WTC11 (cell line): Measurements from ENCODE around the gene ADAMTS2. TPM values are rescaled to one million over a fixed set of nuclear protein-coding genes. Genes with fewer than 3 reads are reported as not detected.

Experiments
- ATAC-seq: fragments of 200-7000 bp; cut with Tn5 transposase; 2 replicates; pipeline ENCODE4 v1.10.0; 2021; ENCODE audit warnings: mild to moderate bottlenecking, moderate library complexity
- CTCF ChIA-PET: fragments of 300-600 bp; sonication (Branson Sonifier 250); formaldehyde crosslinking; loops from one replicate; lab custom pipeline; 2021; ENCODE audit warnings: antibody characterized with exemption; lab: Charles Lee
- POLR2A ChIA-PET: fragments of 350-600 bp; sonication (Branson Sonifier 250); formaldehyde crosslinking; loops from one replicate; lab custom pipeline; 2021; ENCODE audit warnings: antibody characterized with exemption; lab: Charles Lee
- DNase-seq: peaks from one replicate; pipeline ENCODE4 v3.0.0; 2021; ENCODE audit warnings: low spot score
- H3K27ac Mint-ChIP-seq: 2 replicates; pipeline ENCODE4 v1.8.0; 2021; ENCODE audit warnings: mixed read lengths
- H3K27me3 Mint-ChIP-seq: 2 replicates; pipeline ENCODE4 v1.8.0; 2021; ENCODE audit warnings: low read depth, mild to moderate bottlenecking, moderate library complexity, mixed read lengths
- H3K36me3 Mint-ChIP-seq: 2 replicates; pipeline ENCODE4 v1.8.0; 2021; ENCODE audit warnings: mixed read lengths
- H3K4me1 Mint-ChIP-seq: 2 replicates; pipeline ENCODE4 v1.8.0; 2022; ENCODE audit warnings: mixed read lengths
- H3K4me3 Mint-ChIP-seq: 2 replicates; pipeline ENCODE4 v1.8.0; 2021; ENCODE audit warnings: mild to moderate bottlenecking, moderate library complexity, mixed read lengths
- H3K9me3 Mint-ChIP-seq: 2 replicates; pipeline ENCODE4 v1.8.0; 2021; ENCODE audit warnings: mixed read lengths
- ATF3 ChIP-seq: sonication (generic); formaldehyde crosslinking; conservative IDR thresholded peaks from 2 replicates; pipeline ENCODE4 v1.8.1; 2022; ENCODE audit warnings: mild to moderate bottlenecking, missing genetic modification reagents
- CBFB ChIP-seq: sonication (generic); formaldehyde crosslinking; IDR thresholded peaks from 2 replicates; pipeline ENCODE4 v1.8.1; 2022; ENCODE audit warnings: mild to moderate bottlenecking, low read depth, missing genetic modification reagents
- E2F5 ChIP-seq: sonication (generic); formaldehyde crosslinking; IDR thresholded peaks from 2 replicates; pipeline ENCODE4 v1.8.1; 2022; ENCODE audit warnings: mild to moderate bottlenecking, moderate library complexity, missing genetic modification reagents
- ERG ChIP-seq: fragments of 250-450 bp; sonication (Bioruptor Pico); IDR thresholded peaks from 2 replicates; pipeline ENCODE4 v1.8.0; 2021; ENCODE audit warnings: mild to moderate bottlenecking
- ETV6 ChIP-seq: sonication (generic); formaldehyde crosslinking; IDR thresholded peaks from 2 replicates; pipeline ENCODE4 v1.8.1; 2022; ENCODE audit warnings: mild to moderate bottlenecking, missing genetic modification reagents
- FOXK1 ChIP-seq: sonication (generic); formaldehyde crosslinking; IDR thresholded peaks from 2 replicates; pipeline ENCODE4 v1.8.0; 2022; ENCODE audit warnings: mild to moderate bottlenecking, moderate library complexity, missing genetic modification reagents
- FOXP4 ChIP-seq: sonication (generic); formaldehyde crosslinking; IDR thresholded peaks from 2 replicates; pipeline ENCODE4 v1.8.0; 2022; ENCODE audit warnings: mild to moderate bottlenecking, missing genetic modification reagents
- GTF2I ChIP-seq: fragments of 250-450 bp; sonication (Bioruptor Pico); conservative IDR thresholded peaks from 2 replicates; pipeline ENCODE4 v1.4.0; 2021; ENCODE audit warnings: mild to moderate bottlenecking
- IRF1 ChIP-seq: sonication (generic); formaldehyde crosslinking; IDR thresholded peaks from 2 replicates; pipeline ENCODE4 v1.8.0; 2023; ENCODE audit warnings: missing genetic modification reagents
- MXD4 ChIP-seq: fragments of 250-450 bp; sonication (Bioruptor Pico); IDR thresholded peaks from 2 replicates; pipeline ENCODE4 v1.8.0; 2021; ENCODE audit warnings: mild to moderate bottlenecking, moderate library complexity, borderline replicate concordance
- MYBL2 ChIP-seq: sonication (generic); formaldehyde crosslinking; IDR thresholded peaks from 2 replicates; pipeline ENCODE4 v1.8.1; 2023; ENCODE audit warnings: mild to moderate bottlenecking, moderate library complexity, missing genetic modification reagents
- NFYB ChIP-seq: sonication (generic); formaldehyde crosslinking; conservative IDR thresholded peaks from 2 replicates; pipeline ENCODE4 v1.8.0; 2022; ENCODE audit warnings: low read depth, missing genetic modification reagents
- OVOL2 ChIP-seq: fragments of 250-450 bp; sonication (Bioruptor Pico); IDR thresholded peaks from 2 replicates; pipeline ENCODE4 v1.9.0; 2021; ENCODE audit warnings: mild to moderate bottlenecking, borderline replicate concordance
- RELA ChIP-seq: sonication (generic); formaldehyde crosslinking; IDR thresholded peaks from 2 replicates; pipeline ENCODE4 v1.8.1; 2022; ENCODE audit warnings: missing genetic modification reagents, mild to moderate bottlenecking, borderline replicate concordance
- SMAD4 ChIP-seq: sonication (generic); formaldehyde crosslinking; IDR thresholded peaks from 2 replicates; pipeline ENCODE4 v1.8.0; 2022; ENCODE audit warnings: mild to moderate bottlenecking, missing genetic modification reagents
- SOX15 ChIP-seq: fragments of 250-450 bp; sonication (Bioruptor Pico); IDR thresholded peaks from 2 replicates; pipeline ENCODE4 v1.9.0; 2021; ENCODE audit warnings: mild to moderate bottlenecking
- SP1 ChIP-seq: sonication (generic); formaldehyde crosslinking; conservative IDR thresholded peaks from 2 replicates; pipeline ENCODE4 v1.8.1; 2022; ENCODE audit warnings: missing genetic modification reagents
- ZNF219 ChIP-seq: sonication (generic); formaldehyde crosslinking; IDR thresholded peaks from 2 replicates; pipeline ENCODE4 v1.8.0; 2023; ENCODE audit warnings: missing genetic modification reagents, mild to moderate bottlenecking, borderline replicate concordance
- ZNF263 ChIP-seq: sonication (generic); formaldehyde crosslinking; IDR thresholded peaks from 2 replicates; pipeline ENCODE4 v1.8.1; 2022; ENCODE audit warnings: low read depth, mild to moderate bottlenecking, moderate library complexity, missing genetic modification reagents
- total RNA-seq: library from RNA; stranded (reverse); gene quantifications from 3 replicates; pipeline ENCODE4 v1.2.3, GENCODE V29; 2021

ADAMTS2 gene
- total RNA-seq, 1 experiment from 2014 or later, result 11.2 TPM

- TF ChIP-seq E2F5 (CRISPR knock-in tag), result no peak
- TF ChIP-seq RELA (CRISPR knock-in tag), result no peak
- no peak for TF ChIP-seq SP1
- TF ChIP-seq SMAD4, result no peak
- TF ChIP-seq MXD4, result no peak
- TF ChIP-seq ATF3 (CRISPR knock-in tag), result no peak
- TF ChIP-seq FOXP4 (CRISPR knock-in tag), result no peak
- CTCF ChIA-PET, result no interaction called here
- POLR2A ChIA-PET, result no interaction called here
- H3K27ac Mint-ChIP-seq, result no peak overlapping the region
- H3K27me3 Mint-ChIP-seq, result 0 out of 2 replicates have a peak, but pooled peaks cover 3% of the 10 kb centered on the region
- H3K9me3 Mint-ChIP-seq, result peaks cover 22% of the 10 kb centered on the region
- peaks cover 4% of the 10 kb centered on the region; the same call in 1 of the 2 replicates for H3K4me1 Mint-ChIP-seq
- ATAC-seq (no peak), DNase-seq (peak; percentile 5)
- H3K36me3 Mint-ChIP-seq, result peaks cover 3% of the 10 kb centered on the region; the same call in 1 of the 2 replicates
- no peak overlapping the region for H3K4me3 Mint-ChIP-seq
These were observed 38.1 kb downstream of the ADAMTS2 start for GRCh38 chr5:179307013-179307800.

- DNase-seq (no peak), ATAC-seq (no peak)
- no peak overlapping the region for H3K27ac Mint-ChIP-seq
- 0 out of 2 replicates have a peak, but pooled peaks cover 3% of the 10 kb centered on the region for H3K27me3 Mint-ChIP-seq
- H3K4me1 Mint-ChIP-seq, result peaks cover 4% of the 10 kb centered on the region; the same call in 1 of the 2 replicates
- no peak overlapping the region for H3K4me3 Mint-ChIP-seq
- POLR2A ChIA-PET, result no interaction called here
- CTCF ChIA-PET, result interaction anchor here (0.6 kb wide), 1 partner anchor 402 kb away, joined by 4 read pairs; no protein-coding TSS in a partner anchor
- TF ChIP-seq E2F5 (CRISPR knock-in tag) (no peak), MYBL2 (CRISPR knock-in tag) (no peak), ERG (no peak), ZNF219 (CRISPR knock-in tag) (no peak), MXD4 (no peak), FOXK1 (CRISPR knock-in tag) (no peak)
- peaks cover 22% of the 10 kb centered on the region for H3K9me3 Mint-ChIP-seq
- H3K36me3 Mint-ChIP-seq, result peaks cover 3% of the 10 kb centered on the region; the same call in 1 of the 2 replicates
These were observed 38.9 kb downstream of the ADAMTS2 start for GRCh38 chr5:179306191-179307012.

- Mint-ChIP-seq H3K27ac (no peak overlapping the region), H3K27me3 (0 out of 2 replicates have a peak, but pooled peaks cover 3% of the 10 kb centered on the region), H3K4me3 (no peak overlapping the region), H3K9me3 (peaks cover 26% of the 10 kb centered on the region), H3K4me1 (peaks cover 4% of the 10 kb centered on the region; the same call in 1 of the 2 replicates), H3K36me3 (peaks cover 3% of the 10 kb centered on the region; the same call in 1 of the 2 replicates)
- CTCF ChIA-PET, result no interaction called here
- no peak for ATAC-seq
- no peak for DNase-seq
- POLR2A ChIA-PET, result no interaction called here
- no peak for TF ChIP-seq NFYB (CRISPR knock-in tag)
- no peak for TF ChIP-seq IRF1
- no peak for TF ChIP-seq ETV6 (CRISPR knock-in tag)
- no peak for TF ChIP-seq ZNF263
- no peak for TF ChIP-seq SOX15 (CRISPR knock-in tag)
- TF ChIP-seq CBFB (CRISPR knock-in tag), result no peak
- no peak for TF ChIP-seq OVOL2
- TF ChIP-seq ATF3 (CRISPR knock-in tag), result no peak
- TF ChIP-seq GTF2I, result no peak
These were observed 40.4 kb downstream of the ADAMTS2 start for GRCh38 chr5:179304871-179305270.
